ENCODE results near the gene LBX2. TPM values are rescaled to one million over a fixed set of nuclear protein-coding genes. Genes with fewer than 3 reads are reported as not detected.

The LBX2 gene
- total RNA-seq, 1 experiment from 2014 or later, result 1.2 TPM

DNA sequence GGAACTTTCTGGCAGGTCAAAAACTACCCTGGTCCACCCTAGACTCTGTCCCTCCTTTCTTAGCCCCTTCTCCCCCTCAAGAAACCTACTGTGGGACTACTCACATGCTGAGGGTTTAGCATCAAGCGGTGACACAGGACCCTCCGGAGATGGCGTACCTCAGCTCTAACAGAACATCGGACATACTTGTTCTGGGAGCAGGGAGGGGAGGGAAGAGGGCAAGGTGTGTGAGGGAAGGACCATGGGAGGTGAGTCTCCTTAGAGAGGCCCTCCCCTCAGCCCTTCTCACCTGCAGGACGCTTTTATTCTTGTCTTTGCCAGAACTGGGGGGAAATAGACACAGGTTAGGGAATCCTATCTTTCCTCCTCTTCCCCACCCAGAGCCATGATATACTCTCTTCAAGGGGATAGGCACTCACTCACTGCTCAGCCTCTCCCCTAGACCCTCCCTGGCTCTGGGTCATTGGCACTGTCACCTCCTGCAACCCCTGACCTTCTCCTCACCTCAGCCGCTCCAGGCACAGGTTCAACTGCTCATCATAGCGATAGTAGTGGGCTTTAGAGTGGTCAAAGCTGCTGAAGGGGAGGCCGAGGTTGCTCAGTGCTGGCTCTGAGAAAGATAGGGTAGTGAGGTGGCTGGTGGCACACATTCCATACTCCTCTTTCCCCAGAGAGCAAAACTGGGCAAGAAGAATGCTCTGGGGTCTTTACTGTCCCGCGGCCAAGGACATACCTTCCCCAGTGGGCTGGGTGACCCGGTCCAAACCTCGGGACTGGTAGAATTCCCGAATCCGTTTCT lies 6.2 kb upstream of the LBX2 start:
- no peak for DNase-seq (ENCODE audit: low read depth)

DNA sequence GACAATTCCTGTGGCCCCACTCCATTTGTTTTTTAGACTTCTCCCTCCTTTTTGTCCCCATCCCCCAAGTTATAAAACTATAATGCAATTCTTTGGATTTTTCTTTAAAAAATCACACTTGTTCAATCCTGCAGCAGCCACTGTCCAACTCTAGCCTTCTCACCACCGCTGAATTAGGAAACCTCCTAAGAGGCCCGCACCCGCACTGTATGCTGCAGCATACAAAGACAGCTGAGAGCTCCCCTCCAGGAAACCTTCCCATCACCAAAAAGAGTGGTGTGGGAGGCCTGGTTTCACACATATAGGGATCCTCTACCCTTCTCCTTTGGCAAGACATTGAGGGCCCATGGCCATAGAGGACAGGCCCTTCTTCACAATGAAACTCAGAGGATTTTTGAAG lies 5.2 kb upstream of the LBX2 start:
- no peak for DNase-seq (ENCODE audit: low read depth)

DNA sequence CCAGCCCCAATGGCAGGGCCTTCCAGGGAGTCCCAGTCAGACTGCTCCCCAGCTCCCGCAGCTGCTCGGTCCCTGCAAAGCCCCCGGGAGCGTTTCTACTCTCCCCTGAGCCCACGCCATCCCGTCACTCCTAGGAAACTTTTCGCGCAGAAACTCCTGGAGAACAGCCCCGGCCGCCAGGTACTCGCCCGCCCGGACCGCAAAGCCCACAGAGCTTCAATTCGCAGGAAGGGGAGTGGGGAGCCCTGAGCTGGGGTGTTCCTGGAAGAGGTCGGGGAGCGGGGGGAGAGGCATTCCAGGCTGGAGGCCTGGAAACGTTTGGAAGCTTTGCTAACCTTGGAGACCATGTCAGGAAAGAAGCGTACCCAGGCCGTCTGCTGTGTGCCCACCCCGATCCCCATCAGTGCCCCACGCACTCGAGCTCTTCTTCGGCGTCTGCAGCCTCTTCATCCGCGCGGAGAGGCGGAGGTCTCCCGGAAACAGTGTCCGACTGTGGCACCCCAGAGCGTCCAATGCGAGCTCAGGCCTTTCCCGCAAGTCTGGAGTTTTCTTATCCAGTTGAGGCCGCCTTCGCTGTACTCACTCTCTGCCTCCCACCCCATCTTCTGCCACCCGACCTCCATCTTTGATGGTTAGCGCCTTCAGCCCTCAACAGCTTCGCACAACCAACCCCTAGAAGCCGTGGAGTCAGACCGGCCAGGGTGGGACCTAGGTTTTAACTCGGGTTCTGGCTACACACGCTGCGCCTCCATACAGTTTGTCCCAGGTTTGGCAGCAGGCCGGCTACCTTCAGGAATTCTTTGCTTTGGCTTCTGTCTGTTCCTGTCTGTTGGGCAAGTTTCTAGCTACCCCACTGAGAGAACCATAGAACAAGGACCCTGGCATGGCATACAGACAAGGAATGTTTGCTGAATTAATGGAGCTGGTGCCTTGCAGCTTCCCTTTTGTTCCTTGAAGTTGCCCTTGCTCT lies 4.4 kb upstream of the LBX2 start:
- no peak for DNase-seq (ENCODE audit: low read depth)

DNA sequence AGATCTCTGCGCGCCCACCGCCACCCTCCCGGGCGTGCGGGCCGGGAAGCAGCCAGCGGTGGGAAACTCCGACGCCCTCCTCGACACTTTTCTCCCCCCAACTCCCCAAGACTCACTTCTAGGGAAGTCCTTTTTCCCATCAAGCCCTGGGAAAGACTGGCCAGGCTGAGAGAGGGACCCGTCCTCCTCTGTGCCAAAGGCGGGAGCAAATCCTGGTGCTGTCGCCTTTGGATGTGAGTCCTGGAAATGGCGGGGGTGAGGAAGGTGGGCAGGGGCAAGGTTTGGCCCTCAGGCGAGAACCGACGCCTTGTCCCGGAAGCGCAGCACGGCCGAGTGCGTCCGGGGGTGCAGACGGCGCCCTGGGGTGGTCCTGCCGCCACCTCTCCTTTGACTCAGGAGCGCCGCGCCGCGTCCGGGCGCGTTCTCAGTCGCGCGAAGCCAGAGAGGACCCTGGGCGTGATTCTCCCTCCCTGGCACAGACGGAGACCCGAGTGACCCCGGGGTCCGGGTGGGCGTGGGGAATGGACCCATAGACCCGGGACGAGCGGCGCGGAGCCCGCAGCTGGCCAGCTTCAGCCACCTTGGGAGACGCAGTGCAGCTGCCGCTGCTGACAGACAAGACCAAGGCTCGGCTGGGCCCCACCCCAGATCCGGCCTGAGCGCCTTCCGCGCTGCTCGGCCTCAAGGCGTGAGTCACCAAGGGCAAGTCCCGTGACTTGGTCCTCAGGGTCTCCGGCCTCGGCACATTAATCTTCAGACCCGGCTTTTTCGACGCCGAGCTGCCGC lies 3.5 kb upstream of the LBX2 start:
- peak; percentile 83 for DNase-seq (ENCODE audit: low read depth)

DNA sequence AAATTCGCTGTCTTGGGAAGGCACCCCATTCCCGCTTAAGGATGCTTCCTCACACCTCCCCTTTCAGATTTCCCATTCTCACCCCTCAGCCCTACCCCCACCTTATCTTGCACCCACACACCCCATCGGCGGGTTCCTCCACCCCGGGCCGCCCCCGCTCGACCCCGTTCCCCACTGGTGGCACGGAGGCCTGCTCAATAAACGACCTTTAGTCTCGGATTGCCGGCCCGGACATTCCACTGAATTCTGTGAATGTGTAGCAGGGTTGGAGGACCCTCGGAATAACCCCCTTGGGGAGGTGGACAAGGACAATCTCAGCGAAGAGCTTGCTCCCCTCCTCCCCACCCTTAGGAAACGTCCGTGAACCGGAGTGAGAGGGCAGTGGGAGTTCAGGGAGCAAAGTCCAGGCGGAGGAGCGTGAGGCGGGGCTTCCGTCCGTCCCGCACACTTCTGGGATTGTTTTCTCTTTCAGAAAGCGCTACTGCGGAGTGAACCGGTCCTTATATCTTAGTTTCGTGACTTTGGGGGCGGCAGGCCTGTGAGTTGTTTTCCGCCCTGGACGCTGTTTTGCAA lies 2.8 kb upstream of the LBX2 start:
- DNase-seq (ENCODE audit: low read depth), result no peak

DNA sequence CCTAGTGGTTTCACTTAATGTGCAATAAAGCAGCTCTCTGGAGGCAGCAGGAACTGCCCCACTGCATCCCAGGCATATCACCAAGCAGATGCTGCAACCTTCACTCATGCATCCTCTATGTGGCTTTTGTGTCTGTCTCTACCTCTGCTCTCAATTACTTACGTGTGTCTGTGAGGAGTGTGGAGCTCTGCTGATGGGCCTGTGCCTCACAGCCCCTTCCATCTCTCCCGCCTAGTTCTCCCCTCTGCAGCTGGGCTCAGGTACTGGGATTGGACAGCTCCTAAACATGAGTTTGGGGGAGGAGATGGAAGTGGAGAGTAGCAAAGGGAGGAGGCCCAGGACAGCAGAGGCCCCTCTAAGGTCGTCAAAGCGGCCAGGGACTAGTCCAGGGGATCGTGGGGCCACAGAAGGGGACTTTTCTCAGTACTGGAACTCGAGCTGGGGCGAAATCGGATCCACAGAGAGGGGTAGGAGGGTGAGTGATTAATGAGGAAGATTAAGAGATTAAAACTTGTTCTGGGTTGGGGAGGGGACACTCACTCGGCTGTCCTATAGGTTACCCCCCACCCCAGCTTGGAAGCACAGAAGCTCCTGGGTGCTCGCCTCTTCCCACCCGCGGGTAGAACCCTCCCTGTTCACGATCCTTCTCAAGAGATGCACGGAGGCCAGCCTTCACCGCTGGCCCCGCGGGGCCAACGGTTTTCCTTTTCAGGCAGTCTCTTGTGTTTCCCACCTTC lies 2.1 kb upstream of the LBX2 start:
- DNase-seq (ENCODE audit: low read depth), result no peak

DNA sequence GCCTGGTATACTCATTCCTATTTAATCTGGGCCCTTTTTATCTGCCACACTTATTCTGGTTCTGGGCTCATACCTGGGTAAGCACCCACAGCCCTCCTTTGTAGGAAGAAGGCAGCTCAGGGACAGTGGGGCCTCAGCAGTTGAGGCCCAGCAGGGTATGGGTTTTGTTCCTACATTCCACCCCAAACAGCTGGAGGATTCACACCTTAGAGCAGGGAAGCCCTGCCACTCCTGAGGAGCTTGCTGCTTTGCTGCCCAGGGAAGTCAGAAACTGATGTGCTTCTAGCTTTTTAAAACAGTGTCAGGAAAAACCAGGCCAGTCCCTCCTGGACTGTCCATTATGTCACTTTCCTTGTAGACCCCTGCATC lies 1.2 kb upstream of the LBX2 start:
- DNase-seq (ENCODE audit: low read depth), result no peak

DNA sequence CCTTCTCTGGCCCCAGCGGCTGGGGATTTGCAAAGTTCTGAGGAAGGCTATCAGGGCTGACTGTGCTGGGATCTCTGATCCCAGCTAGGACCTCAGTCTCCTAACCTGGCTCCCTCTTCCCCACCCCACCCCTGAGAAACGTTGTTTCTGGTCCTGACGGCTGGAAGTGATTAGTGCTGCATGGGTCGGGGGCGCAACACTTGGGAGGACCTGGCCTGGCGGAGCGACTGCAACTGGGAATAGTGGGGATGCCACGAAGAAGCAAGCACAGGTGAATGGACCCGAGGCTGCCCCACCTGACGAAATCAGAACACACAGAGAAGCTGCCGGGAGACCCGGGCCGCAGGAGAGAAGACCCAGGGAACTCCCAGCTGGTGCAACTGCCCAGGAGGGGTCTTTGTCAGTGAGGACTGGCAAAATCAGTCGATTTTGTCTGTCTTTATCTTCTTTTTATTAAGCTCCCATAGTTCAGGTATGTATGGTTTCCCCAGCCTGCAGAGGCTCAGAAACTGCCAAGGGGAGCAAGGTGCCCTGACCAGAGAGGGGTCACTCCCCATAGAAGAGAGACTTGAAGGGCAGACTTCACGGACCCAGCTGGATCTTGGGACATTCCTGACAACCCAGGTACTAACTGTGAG lies 656 bp upstream of the LBX2 start:
- no peak for DNase-seq (ENCODE audit: low read depth)

DNA sequence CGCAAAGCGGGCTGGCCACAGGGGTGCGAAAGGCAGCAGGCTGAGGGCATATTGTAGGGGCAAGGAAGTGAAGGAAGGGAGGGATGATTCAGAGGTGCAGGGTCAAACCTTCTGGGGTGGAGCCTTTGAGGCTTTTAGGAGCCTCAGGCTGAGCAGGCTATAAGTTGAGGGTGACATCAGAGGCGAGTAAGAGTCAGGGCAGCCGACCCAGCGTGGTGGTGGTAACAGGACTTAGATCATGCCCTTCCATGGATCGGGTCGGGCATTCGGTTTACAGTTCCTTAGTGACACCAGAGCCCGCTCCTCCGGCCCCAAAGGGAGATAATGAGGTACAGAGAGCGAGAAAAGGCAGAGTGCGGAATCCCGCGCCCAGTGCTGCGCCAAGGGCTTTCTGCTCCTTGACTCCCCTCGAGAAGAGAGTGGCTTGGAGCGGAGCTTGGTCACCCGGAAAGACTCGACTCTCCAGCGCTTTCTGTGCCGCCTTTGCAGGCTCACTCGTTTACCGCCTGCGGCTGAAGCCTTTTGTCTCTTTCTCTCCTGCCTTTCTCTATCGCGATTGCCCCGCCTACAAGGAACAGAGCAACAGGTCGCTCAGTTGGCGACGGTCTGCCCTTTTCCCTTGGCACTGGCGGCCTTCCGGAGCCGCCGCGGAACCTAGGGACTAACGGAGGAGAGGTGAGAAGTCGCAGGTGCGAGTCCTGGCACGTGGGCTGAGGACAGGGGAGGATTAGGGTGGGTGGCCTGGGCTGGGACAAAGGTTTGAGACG lies 720 bp downstream of the LBX2 start:
- DNase-seq (ENCODE audit: low read depth), result peak; percentile 49

DNA sequence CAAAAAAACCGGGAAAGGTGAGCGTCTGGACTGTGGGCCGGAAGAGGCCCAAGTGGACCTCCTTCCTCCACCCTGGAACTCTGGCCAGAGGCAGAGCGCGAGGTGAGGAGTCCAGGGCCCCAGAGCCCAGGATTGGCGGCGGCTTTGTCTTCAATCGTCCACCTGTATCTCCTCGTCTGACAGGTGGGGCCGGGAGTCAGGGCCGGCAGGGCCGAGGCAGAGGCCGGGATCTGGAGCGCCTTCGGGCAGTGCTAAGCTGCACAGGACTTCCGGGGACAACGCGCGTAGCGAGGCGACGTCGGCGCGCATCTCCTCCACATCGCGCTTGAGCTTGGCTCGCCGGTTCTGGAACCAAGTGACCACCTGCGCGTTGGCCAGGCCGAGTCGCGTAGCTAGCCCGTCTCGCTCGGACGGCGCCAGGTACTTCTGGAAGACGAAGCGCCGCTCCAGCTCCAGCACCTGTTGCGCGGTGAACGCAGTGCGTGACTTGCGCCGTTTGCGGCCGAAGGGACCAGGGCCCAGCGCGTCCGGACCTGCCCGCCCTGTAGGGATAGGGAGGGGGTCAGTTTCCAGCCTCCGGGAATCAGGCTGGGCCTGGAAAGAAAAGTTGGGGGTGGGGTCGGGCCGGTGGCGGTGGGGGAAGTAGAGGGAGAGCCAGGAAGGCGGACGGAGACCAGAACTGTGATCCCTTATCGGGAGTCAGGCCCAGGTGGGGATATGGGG lies 1.5 kb downstream of the LBX2 start:
- DNase-seq (ENCODE audit: low read depth), result no peak

DNA sequence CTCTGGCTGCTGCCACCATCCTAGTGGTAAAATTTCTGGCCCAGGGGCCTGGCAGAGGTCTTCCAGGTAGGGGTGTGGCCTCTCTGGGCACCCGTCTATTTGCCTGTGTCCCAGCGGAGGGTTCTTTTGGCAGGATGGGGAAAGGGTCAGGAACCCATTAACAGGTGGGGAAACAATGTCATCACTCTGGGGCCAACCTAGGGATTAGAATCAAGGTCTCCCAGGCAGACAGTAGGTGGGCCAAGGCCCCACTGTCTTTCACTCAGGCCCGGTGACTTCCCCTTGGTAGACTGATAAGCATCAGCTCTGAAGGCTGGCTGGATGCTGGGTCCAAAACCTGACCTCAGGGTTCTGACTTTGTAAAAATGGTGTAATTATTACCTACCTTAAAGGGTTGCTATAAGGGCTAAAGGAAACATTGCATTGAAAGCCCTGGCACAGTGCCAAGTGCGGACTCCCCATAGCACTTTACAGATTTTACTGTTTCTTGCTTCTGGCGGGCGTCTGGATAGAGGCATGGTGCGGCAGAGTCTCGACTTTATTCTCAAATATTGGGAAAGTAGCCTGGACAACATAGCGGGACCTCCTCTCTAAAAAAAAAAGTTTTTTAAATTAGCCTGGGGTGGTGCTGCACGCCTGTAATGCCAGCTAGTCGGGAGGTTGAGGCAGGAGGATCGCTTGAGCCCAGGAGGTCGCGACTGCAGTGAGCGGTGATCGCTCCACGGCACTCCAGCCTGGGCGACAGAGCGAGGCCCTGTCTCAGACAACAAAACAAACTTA lies 2.2 kb downstream of the LBX2 start:
- DNase-seq (ENCODE audit: low read depth), result no peak

DNA sequence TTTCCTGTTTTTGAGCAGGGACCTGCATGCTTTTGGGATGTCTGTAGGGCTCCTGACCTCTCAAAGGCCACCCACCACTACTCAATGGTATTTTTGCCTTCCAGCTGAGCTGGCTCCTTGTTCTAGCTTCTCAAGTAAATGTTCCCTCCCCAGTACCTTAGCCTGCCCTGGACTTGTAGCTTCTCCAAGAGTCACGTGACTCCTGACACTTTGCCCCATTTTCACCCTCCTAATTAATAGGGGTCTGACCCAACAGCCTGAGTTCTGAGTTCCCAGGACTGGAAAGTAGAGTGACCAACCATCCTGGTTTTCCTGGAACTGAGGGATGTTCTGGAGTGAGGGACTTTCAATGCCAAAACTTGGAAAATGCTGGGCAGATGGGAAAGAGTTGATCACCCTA lies 4.0 kb downstream of the LBX2 start:
- DNase-seq (ENCODE audit: low read depth), result no peak

DNA sequence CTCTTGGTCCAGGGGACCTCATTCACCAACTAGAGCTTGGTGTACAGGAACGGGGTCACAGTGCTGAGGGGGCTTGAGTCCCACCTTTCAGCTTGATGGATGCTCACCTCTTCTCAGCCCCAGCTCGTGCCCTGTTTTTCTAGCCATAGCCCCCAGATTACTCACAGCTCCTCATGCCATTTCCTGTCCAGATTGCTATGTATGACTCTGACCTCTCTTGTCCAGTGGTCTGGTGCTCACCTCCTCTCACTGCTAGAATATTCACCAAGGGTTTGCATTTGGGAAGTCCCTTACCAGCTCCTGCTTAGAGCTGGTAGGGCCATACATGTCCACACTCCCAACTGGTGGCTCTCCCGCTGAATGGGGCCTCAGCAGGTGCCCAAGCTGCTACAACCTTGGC lies 5.9 kb downstream of the LBX2 start:
- no peak for DNase-seq (ENCODE audit: low read depth)

DNA sequence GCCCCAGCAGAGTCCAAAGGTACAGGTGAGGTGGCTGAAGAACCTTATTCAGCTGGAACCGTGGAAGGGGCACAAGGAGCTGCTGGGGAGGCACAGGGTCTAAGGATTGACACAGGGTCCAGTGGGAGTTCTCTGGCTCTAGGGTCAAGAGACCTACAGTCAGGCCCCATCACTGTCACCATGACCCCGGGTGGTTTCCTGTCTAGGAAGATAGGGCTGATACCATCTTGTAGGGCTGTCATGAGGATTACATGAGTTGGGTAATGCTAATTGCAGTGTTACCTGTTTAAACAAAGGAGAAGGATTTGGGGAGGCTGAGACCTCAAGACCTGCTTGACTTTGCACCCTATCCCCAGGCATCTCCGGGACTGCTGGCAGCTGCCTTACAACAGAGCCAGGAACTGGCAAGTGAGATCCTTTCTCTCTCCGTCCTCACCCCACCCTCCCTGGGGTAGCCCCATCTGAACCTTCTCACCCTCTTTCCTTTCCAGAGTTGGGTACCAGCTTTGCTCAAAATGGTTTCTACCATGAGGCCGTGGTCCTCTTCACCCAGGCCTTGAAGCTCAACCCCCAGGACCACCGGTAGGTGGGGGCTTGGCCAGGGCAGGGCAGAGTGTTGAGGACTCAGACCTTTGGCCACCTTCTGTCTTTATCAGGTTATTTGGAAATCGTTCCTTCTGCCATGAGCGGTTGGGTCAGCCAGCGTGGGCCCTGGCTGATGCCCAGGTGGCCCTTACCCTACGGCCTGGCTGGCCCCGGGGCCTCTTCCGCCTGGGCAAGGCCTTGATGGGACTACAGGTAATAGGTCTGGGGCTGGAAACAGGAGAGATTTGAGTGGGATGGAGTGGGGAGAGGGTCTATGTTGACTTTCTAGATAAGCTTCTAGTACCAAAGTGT lies 7.5 kb downstream of the LBX2 start:
- no peak for DNase-seq (ENCODE audit: low read depth)

DNA sequence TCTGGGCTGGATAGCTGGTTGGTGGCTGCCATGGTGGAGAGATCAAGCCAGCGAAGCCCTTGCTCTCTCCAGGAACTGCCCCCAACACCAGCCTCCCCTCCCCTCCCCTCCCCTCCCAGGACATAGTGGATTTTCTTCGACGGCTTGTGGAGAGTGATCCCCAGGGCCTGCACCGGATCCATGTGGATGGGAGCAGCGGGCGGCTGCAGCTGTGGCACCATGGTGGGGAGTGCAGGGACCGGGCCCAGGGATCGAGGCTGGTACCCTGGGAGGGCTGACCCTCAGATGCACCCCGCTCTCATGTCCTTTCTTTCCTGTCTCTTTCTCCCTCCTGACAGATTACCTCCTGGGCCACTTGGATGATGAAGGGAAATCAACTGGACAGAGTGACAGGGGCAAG lies 9.5 kb downstream of the LBX2 start:
- no peak for DNase-seq (ENCODE audit: low read depth)

DNA sequence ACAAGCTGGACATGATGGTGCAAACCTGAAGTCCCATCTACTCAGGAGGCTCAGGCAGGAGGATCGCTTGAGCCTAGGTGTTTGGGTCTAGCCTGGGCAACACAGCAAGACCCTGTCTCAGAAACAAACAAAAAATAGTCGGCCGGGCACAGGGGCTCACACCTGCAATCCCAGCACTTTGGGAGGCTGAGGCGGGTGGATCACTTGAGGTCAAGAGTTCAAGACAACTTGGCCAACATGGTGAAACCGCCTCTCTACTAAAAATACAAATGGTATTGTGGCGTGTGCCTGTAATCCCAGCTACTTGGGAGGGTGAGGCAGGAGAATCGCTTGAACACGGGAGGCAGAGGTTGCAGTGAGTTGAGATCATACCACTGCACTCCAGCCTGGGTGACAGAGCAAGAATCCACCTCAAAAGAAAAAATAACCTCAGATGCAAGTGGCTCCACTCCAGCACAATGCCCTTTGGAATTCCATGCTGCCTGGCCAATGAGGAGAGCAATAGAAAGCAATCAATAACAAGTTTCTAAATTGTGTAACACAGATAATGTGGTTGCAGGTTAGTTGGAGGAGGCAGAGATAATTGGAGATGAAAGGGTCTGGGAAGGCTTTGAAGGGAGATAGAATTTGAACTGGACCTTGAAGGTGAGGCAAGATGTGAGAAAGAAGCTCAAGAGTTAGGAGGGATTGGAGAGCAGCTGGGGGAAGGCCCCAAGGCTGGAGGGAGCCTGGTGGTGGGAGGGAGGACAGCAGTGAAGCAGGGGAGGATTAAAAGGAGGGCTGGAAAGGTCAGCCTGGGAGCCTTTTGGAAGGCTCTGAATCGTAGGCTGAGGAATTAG lies 10.5 kb downstream of the LBX2 start:
- DNase-seq (ENCODE audit: low read depth), result no peak

Measured in LHCN-M2 (cell line).